ENCODE data around the gene MBL2. TPM values are rescaled to one million over a fixed set of nuclear protein-coding genes. Genes with fewer than 3 reads are reported as not detected.

The MBL2 gene
- total and polyA plus RNA-seq, 4 donors: 36.2 to 222 (median 105) TPM

GRCh38 chr10:52738951-52739350, 33.6 kb downstream of the MBL2 start:
- WGBS: 84% methylated on average over 5 of the region's 5 CpGs
- H3K9me3 ChIP-seq (ENCODE audit: control insufficient read depth in 4 of 4, low read length in 3 of 4): no peaks in the 10 kb centered on the region
- no peak for DNase-seq (ENCODE audit: low spot score)

More at GRCh38 chr10:52738951-52739350, 33.6 kb downstream of the MBL2 start:
- peaks cover 0 to 6% (median 1%) of the 10 kb centered on the region in 4 donors for H3K4me1 ChIP-seq (ENCODE audit: control insufficient read depth in 4 of 4, insufficient read depth in 4 of 4, low read length in 3 of 4)
- no peaks in the 10 kb centered on the region for H3K36me3 ChIP-seq (ENCODE audit: control insufficient read depth in 4 of 4, insufficient read depth in 3 of 4, low read depth in 1 of 4, low read length in 3 of 4)
- H3K9ac ChIP-seq (ENCODE audit: low read depth in 1 of 2, low read length in 2 of 2): no peak overlapping the region
- H3K27ac ChIP-seq (ENCODE audit: low read depth in 1 of 2, low read length in 2 of 2): no peak overlapping the region
- H3K27me3 ChIP-seq (ENCODE audit: control insufficient read depth in 4 of 4, insufficient read depth in 4 of 4, low read length in 3 of 4): no peaks in the 10 kb centered on the region
- H3K4me3 ChIP-seq (ENCODE audit: low read depth in 1 of 3, low read length in 3 of 3): no peak overlapping the region
- TF ChIP-seq TAF1 (conservative IDR thresholded peaks at IDR 0.05) (no peak), YY1 (IDR thresholded peaks at IDR 0.05) (no peak), REST (IDR thresholded peaks at IDR 0.05) (no peak), HNF4A (conservative IDR thresholded peaks at IDR 0.05) (no peak), MAX (IDR thresholded peaks at IDR 0.05) (no peak), RXRA (IDR thresholded peaks at IDR 0.05) (no peak), RAD21 (IDR thresholded peaks at IDR 0.05) (no peak), HNF4G (IDR thresholded peaks at IDR 0.05) (no peak), ATF3 (IDR thresholded peaks at IDR 0.05) (no peak), CTCF (IDR thresholded peaks at IDR 0.05; ENCODE audit: low read depth, low read length, missing input control) (no peak), SP1 (IDR thresholded peaks at IDR 0.05) (no peak), JUND (IDR thresholded peaks at IDR 0.05) (no peak), NR2F2 (IDR thresholded peaks at IDR 0.05) (no peak), GABPA (IDR thresholded peaks at IDR 0.05 in 1 of 2, conservative IDR thresholded peaks at IDR 0.05 in 1 of 2) (no peak), EGR1 (IDR thresholded peaks at IDR 0.05; ENCODE audit: low read depth in 2 of 2) (no peak), FOXA1 (IDR thresholded peaks at IDR 0.05) (no peak), FOXA2 (IDR thresholded peaks at IDR 0.05) (no peak)
